ENCODE results near the gene RANBP9.
A peak's percentile ranks its signal among the peaks of the same experiment; 100 is the strongest.

RANBP9 gene

GRCh38 chr6:13710552-13711323 lies 897 bp downstream of the RANBP9 start:
- DNase-seq: peak; percentile 57

GRCh38 chr6:13709689-13710551 lies 1.7 kb downstream of the RANBP9 start:
- no peak for DNase-seq

GRCh38 chr6:13708736-13709135 lies 2.9 kb downstream of the RANBP9 start:
- DNase-seq: no peak

GRCh38 chr6:13703496-13703895 lies 8.1 kb downstream of the RANBP9 start:
- no peak for DNase-seq

- DNase-seq: no peak
Measured at GRCh38 chr6:13702809-13703302, 8.8 kb downstream of the RANBP9 start.

DNA sequence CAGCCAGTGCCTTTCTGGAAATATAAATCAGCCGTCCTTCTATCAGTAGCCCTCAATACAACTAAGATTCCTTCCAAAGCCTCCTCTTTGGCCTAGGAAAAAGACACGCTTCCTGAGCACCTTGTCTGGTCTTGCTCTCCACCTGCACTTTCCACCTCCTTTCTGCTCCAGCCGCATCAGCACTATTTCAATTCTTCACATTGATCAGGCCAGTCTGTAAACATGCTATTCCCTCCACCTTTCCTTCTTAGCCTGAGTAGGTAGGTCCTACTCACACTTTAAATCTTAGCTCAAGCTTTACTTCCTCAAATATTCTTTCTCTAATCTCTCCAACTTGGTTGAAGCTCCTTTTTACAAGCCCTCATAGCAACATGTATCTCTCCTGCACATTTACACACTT lies 11.4 kb downstream of the RANBP9 start:
- no peak for DNase-seq

- DNase-seq: no peak
Measured at GRCh38 chr6:13698715-13699114, 12.9 kb downstream of the RANBP9 start.

DNA sequence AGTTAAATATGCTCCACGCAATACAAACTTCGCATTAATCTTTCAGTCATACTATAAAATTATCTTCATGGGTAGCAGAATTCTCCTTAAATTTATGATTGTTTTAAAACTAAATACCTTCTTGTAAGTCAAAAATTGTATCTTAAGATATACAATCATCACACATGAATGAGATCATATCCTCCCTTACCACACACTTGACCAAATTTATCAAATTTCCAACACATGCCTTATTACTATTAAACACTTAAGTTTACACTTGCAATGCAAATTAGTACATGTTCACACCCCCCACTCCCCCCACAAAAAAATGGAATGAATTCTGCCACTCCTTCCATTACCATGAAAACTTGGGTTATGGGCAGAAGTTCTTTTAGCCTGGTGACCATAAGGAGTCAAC lies 13.8 kb downstream of the RANBP9 start:
- DNase-seq: no peak

GRCh38 chr6:13696226-13696625 lies 15.4 kb downstream of the RANBP9 start:
- no peak for DNase-seq

DNA sequence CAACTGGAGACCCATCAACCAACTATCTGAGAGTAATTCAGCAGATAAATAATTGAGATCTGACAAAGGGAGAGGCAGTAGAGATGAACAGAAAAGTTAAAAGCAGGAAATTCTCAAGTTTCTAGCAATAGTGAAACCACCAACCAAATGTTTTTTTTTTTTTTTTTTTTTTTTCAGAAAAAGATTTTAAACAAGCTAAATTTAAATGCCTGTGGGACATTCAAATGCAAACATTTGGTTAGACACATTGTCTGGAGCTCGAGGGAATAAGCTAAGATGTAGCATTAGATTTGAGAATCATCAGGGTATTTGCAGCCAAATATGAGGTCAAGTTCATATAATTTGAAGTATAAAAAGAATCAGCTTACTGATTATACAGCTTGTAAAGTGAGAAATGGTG lies 16.4 kb downstream of the RANBP9 start:
- no peak for DNase-seq

- no peak for DNase-seq
Measured at GRCh38 chr6:13694562-13694961, 17.1 kb downstream of the RANBP9 start.

GRCh38 chr6:13689511-13690256 lies 22.0 kb downstream of the RANBP9 start:
- no peak for DNase-seq

DNA sequence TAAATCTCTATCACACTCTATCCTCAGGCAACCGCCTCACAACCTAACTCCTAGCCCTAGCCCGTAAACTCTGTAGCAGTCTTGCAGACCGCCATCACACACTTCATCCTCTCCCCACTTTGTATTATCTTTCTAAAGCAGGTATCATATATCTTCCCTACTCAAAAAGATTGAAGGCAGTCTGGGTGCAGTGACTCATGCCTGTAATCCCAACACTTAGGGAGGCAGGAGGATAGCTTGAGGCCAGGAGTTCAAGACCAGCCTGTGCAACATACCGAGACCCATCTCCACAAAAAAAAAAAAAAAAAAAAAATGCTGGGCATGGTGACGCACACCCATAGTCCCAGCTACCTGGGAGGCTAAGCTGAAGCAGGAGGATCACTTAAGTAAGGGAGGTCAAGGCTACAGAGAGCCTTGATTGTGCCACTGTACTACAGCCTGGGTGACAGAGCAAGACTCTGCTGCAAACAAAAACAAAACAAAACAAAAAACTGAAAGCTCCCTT lies 22.9 kb downstream of the RANBP9 start:
- DNase-seq: no peak

DNA sequence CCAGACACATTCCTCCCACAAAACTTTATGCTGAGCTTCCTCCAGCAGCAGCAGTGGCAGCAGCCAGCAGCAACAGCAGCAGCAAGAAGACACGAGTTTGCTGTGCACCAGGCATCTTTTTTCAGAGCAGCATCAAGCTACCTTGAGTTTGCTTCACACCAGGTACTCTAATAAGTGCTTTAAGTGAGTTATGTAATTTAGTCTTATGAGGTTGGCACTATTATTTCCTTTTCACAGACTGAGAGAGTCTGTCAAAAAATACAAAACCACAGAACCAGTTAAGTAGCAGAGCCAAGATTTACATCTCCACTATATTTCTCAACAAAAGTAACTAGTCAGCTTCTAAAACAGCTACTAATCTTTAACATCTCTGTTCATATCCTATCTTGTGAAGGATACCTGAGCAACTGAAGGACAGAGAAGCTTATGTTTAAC lies 23.7 kb downstream of the RANBP9 start:
- DNase-seq: no peak

DNA sequence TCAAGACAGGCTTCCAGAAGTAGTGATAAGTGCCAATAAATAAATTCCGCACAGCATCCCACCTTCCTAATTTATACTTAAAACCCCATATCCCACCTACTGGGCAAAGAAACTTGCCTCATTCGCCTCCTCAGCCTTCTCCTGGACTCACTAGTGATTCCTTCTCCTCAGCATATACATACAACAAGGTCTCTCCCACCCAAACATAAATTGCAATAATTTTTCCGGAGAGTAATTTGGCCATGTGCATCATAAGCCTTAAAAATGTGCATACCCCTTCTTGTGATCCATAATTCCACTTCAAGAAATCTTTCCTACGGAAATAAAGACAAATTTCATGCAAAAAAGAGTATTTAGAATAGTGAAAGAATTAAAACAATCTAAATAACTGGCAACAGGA lies 26.8 kb downstream of the RANBP9 start:
- DNase-seq: no peak

DNA sequence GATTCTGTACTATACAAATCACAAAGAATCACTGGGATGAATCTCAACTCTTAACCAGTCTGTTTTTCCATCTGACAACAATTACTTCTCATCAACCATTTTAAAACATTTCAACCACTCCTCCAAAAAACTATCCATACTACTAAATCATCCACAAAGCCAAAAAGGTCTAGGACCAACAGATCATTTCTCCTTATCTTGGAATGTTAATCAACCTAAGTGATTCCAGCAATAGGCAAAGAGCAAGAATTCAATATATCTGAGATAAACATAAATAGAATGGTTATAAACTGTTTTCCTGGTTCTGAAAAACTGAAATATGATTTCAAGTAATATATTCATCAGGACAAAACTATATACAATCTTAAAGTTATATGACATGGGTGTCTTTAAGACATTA lies 28.6 kb downstream of the RANBP9 start:
- DNase-seq: no peak

DNA sequence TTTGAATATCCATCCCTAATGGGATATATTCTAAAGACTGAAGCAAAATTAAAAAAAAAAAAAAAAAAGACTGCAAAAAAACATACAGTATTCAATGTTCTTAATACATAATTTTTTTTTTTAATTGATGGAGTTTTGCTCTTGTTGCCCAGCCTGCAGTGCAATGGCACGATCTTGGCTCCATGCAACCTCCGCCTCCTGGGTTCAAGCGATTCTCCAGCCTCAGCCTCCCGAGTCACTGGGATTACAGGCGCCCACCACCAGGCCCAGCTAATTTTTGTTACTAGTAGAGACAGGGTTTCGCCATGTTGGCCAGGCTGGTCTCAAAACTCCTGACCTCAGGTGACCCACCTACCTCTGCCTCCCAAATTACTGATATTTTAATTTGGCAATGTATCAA lies 29.3 kb downstream of the RANBP9 start:
- no peak for DNase-seq

DNA sequence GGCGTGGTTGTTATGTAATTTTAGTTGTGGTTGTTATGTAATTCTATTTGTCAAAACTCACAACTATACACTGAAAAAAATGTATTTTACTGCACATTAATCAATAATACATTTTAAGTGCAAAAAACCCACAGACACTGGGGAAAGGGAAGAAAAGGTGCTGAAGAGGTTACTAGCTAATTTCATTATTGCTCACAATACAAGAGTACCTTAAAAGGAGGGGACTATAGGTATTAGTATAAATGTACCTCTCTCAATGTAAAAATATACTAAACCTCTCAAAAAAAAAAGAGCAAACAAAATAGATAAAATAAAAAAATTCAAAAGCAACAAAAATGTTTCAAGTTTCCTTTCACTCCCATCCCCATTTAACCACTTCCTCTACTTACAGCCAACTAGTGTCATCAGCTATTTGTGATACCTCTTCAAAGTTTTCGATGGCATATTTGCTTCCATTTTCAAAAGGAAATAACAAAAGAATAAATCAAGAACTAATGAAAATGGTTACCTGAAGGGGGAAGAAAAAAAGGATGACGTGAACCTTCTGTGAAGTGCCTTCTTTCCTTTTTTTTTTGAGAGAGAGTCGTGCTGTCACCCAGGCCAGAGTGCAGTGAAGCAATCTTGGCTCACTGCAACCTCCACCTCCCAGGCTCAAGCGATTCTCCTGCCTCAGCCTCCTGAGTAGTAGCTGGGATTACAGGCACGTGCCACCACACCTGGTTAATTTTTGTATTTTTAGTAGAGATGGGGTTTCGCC lies 30.2 kb downstream of the RANBP9 start:
- no peak for DNase-seq

DNA sequence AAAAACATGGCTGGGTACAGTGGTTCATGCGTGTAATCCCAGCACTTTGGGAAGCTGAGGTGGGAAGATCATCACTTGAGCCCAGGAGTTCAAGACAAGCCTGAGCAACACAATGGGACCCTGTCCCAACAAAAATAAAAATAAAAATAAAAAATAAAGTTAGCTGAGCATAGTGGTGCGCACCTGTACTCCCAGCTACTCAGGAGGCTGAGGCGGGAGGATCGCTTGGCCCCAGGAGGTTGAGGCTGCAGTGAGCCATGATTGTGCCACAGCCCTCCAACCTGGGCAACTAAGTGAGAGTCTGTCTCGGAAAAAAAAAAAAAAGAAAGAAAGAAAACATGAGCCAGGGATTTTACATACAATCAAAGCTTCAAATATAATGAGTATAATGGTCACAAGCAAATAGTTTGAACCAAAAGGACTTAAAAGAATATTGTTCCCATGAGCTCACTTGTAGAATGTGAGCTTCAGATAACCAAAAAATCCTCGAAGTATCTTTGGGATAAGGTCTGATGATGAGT lies 31.1 kb downstream of the RANBP9 start:
- DNase-seq: no peak

GRCh38 chr6:13679996-13680395 lies 31.6 kb downstream of the RANBP9 start:
- DNase-seq: no peak

- DNase-seq: no peak
Measured at GRCh38 chr6:13678255-13678983, 33.2 kb downstream of the RANBP9 start.

Data from stimulated activated CD4-positive, alpha-beta T cell treated with anti-CD3 and anti-CD28 coated beads, Interleukin-15, amount 100 ng/mL, for 24 hours (primary cell).